ENCODE results near the gene RGL2.

DNA sequence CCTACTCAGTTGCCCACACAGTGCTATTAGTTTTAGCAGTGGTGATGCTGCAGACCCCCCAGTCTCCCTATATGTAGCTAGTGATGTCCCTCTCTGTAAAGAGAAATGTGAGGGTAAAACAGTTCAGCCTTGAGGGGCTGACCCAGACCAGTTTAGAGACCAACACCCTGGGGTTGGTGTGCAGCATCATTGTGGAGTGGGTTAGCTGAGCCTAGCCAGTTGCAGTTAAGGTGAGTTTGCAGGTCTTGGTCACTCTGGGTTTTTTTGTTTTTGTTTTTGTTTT, 22.2 kb downstream of the RGL2 start:
- TF ChIP-seq, protein P1, sequence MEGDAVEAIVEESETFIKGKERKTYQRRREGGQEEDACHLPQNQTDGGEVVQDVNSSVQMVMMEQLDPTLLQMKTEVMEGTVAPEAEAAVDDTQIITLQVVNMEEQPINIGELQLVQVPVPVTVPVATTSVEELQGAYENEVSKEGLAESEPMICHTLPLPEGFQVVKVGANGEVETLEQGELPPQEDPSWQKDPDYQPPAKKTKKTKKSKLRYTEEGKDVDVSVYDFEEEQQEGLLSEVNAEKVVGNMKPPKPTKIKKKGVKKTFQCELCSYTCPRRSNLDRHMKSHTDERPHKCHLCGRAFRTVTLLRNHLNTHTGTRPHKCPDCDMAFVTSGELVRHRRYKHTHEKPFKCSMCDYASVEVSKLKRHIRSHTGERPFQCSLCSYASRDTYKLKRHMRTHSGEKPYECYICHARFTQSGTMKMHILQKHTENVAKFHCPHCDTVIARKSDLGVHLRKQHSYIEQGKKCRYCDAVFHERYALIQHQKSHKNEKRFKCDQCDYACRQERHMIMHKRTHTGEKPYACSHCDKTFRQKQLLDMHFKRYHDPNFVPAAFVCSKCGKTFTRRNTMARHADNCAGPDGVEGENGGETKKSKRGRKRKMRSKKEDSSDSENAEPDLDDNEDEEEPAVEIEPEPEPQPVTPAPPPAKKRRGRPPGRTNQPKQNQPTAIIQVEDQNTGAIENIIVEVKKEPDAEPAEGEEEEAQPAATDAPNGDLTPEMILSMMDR (IDR thresholded peaks at IDR 0.05): no peak
- no peak for TF ChIP-seq POLR2A (IDR thresholded peaks at IDR 0.05)

All from thyroid gland (tissue), 4 donors.